GM23248 (cell line): ENCODE data around the gene GRIA1. TPM values are rescaled to one million over a fixed set of nuclear protein-coding genes. Genes with fewer than 3 reads are reported as not detected.

Source experiments
- DNase-seq: peaks from one replicate; pipeline ENCODE4 v3.0.0-alpha.2; 2015
- H2AFZ ChIP-seq: fragments of 200-600 bp; sonication (generic); 2 replicates; pipeline ENCODE4 v1.6.1; 2016; ENCODE audit warnings: antibody characterized with exemption
- H3F3A ChIP-seq: fragments of 200-600 bp; sonication (generic); 2 replicates; pipeline ENCODE4 v1.6.1; 2016; ENCODE audit warnings: mild to moderate bottlenecking, antibody characterized with exemption, mixed run types; ENCODE audit not compliant: insufficient read depth
- H3K27ac ChIP-seq: fragments of 200-600 bp; sonication (generic); 2 replicates; pipeline ENCODE4 v1.5.1; 2016; ENCODE audit warnings: mild to moderate bottlenecking
- H3K27me3 ChIP-seq: fragments of 200-600 bp; sonication (generic); replicated peaks from 2 replicates; pipeline ENCODE4 v1.6.1; 2016; ENCODE audit warnings: mild to moderate bottlenecking; ENCODE audit not compliant: insufficient read depth
- H3K36me3 ChIP-seq: fragments of 200-600 bp; sonication (generic); 2 replicates; pipeline ENCODE4 v1.6.1; 2016; ENCODE audit warnings: low read depth, mild to moderate bottlenecking
- H3K4me1 ChIP-seq: fragments of 200-600 bp; sonication (generic); 2 replicates; pipeline ENCODE4 v1.6.1; 2016; ENCODE audit warnings: mild to moderate bottlenecking; ENCODE audit not compliant: insufficient read depth
- H3K4me2 ChIP-seq: fragments of 200-600 bp; sonication (generic); one replicate; pipeline ENCODE4 v1.6.1; 2016; ENCODE audit warnings: mild to moderate bottlenecking; ENCODE audit not compliant: unreplicated experiment
- H3K4me3 ChIP-seq: fragments of 200-600 bp; sonication (generic); 2 replicates; pipeline ENCODE4 v1.5.1; 2016; ENCODE audit warnings: mild to moderate bottlenecking
- H3K79me2 ChIP-seq: fragments of 200-600 bp; sonication (generic); 2 replicates; pipeline ENCODE4 v1.6.1; 2016; ENCODE audit warnings: mild to moderate bottlenecking; ENCODE audit not compliant: insufficient read depth
- H3K9ac ChIP-seq: fragments of 200-600 bp; sonication (generic); 2 replicates; pipeline ENCODE4 v1.6.1; 2016; ENCODE audit warnings: mild to moderate bottlenecking
- H3K9me2 ChIP-seq: fragments of 200-600 bp; sonication (generic); 2 replicates; pipeline ENCODE4 v1.6.1; 2016; ENCODE audit warnings: mixed run types, mild to moderate bottlenecking, moderate library complexity; ENCODE audit not compliant: insufficient read depth
- H3K9me3 ChIP-seq: fragments of 200-600 bp; sonication (generic); one replicate; pipeline ENCODE4 v1.6.1; 2017; ENCODE audit warnings: low read depth
- H4K20me1 ChIP-seq: fragments of 200-600 bp; sonication (generic); 2 replicates; pipeline ENCODE4 v1.6.0; 2016; ENCODE audit not compliant: insufficient read depth
- EZH2 ChIP-seq: fragments of 200-600 bp; sonication (generic); IDR thresholded peaks from 2 replicates; pipeline ENCODE4 v1.6.1; 2018; ENCODE audit warnings: antibody characterized with exemption, mild to moderate bottlenecking; ENCODE audit not compliant: insufficient read depth, poor library complexity, severe bottlenecking
- EZH2phosphoT487 ChIP-seq: fragments of 200-600 bp; sonication (generic); IDR thresholded peaks from 2 replicates; pipeline ENCODE4 v1.6.1; 2018; ENCODE audit warnings: antibody characterized with exemption, moderate library complexity, mild to moderate bottlenecking, low read depth; ENCODE audit not compliant: insufficient read depth
- WGBS, 2 experiments: methylation state at CpG; one replicate each; pipeline ENCODE4 v1.1.6; 2015 to 2017; ENCODE audit warnings: low lambda C conversion rate in 2 of 2, low coverage in 1 of 2; ENCODE audit errors: missing lambda C conversion rate in 2 of 2; 5-methylcytosine and 5-hydroxymethylcytosine counted together
- in situ Hi-C: fragments of 300-500 bp; cut with MboI; formaldehyde crosslinking; loops from 2 replicates; pipeline ENCODE4 v1.15.0; 2020
- polyA plus RNA-seq: library from polyadenylated mRNA; unstranded; fragments of >200 nt; fragmentation: Nextera tagmentation; extraction: Ambion mirVana; gene quantifications from 2 replicates; pipeline ENCODE4 v1.2.1, GENCODE V29; 2016
- total RNA-seq: library from RNA; depleted of rRNA; stranded (reverse); fragments of >200 nt; shearing (Covaris generic); gene quantifications from 2 replicates; pipeline ENCODE4 v1.2.3, GENCODE V29; 2014

Gene GRIA1
- total and polyA plus RNA-seq, 2 experiments from 2014 or later = 0.04 to 0.11 TPM

DNA sequence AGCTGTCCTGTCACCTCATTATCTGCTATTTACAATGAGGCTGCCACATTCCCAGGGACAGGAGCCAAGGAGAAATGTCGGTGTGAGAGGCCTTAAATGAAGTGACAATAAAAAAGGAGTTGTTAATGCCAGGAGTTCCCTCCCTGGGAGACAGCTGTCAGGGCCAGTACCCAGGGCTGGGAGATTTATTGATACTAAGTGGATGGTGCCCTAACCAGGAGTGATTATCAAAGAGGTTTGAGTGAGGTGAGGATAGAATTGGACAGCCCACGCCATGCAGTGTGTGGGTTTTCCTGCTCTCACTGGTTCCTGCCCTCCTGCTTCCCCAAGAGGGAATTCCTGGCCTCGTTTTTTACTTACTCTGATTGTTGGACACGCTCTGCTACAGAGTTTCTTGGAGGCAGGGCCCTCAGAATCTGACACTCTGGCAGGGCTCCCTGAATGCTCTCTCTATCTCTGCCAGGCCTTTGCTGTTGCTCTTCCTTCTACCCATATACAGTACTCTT lies 150.8 kb downstream of the GRIA1 start:
- DNase-seq = no peak
- H3K9ac ChIP-seq = no peak overlapping the region
- no peaks in the 10 kb centered on the region for H3K4me1 ChIP-seq
- no peak overlapping the region for H3K4me2 ChIP-seq
- no peak overlapping the region for H3K4me3 ChIP-seq
- H3K36me3 ChIP-seq = no peaks in the 10 kb centered on the region
- 41 to 52% methylated on average over 4 of the region's 4 CpGs for WGBS, 2 experiments
- no peaks in the 10 kb centered on the region for H3K9me2 ChIP-seq
- H3K79me2 ChIP-seq = no peaks in the 10 kb centered on the region
- no peaks in the 10 kb centered on the region for H3K9me3 ChIP-seq
- no peak overlapping the region for H3K27ac ChIP-seq
- no peak overlapping the region for H2AFZ ChIP-seq
- TF ChIP-seq EZH2 = no peak
- TF ChIP-seq EZH2phosphoT487 = no peak
- H3F3A ChIP-seq = no peaks in the 10 kb centered on the region
- H4K20me1 ChIP-seq = no peaks in the 10 kb centered on the region
- no peaks in the 10 kb centered on the region for H3K27me3 ChIP-seq
- in situ Hi-C loops = no loop called here

DNA sequence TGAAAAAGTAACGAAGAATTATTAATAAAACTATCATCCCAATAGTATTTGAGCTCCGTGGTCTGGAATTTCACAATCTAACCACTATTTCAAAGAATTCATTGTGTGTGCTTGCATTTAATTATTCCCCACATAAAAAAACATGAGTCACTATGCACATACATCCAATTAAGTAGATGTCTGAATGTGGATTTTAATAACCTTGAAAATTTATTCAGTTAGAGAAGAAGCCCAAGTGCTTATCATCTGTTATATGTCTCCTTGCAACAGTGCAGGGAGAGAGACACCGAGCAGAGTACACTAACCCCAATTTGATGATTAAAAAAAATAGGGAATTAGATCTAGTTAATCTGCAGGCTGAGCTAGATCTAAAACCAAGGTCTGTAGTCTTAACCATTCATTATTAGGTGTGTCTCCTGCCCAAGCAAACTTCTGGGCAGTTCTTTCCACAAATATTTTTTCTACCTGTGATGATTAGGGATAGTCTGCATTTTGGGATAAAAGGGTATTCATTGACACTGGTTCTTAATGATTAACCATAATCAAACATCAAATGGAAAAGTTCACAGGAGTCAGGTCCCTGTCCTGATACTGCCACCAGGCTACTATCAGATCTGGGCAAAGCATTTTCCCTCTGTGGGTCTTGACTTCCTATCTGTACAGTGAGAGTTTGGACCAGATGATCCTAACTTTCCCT lies 164.2 kb downstream of the GRIA1 start:
- peak; percentile 48 for DNase-seq
- Histone ChIP-seq H3K36me3 (no peaks in the 10 kb centered on the region), H3K4me3 (no peak overlapping the region), H4K20me1 (no peaks in the 10 kb centered on the region), H3K9me3 (no peaks in the 10 kb centered on the region), H3K27ac (no peak overlapping the region), H3F3A (peaks cover 32% of the 10 kb centered on the region), H3K9ac (no peak overlapping the region), H3K79me2 (no peaks in the 10 kb centered on the region), H3K4me1 (peaks cover 34% of the 10 kb centered on the region), H3K4me2 (no peak overlapping the region), H3K27me3 (no peaks in the 10 kb centered on the region), H3K9me2 (no peaks in the 10 kb centered on the region), H2AFZ (no peak overlapping the region)
- in situ Hi-C loops = no loop called here
- 21 to 22% methylated on average over 3 of the region's 3 CpGs for WGBS, 2 experiments
- TF ChIP-seq EZH2 (no peak), EZH2phosphoT487 (no peak)

DNA sequence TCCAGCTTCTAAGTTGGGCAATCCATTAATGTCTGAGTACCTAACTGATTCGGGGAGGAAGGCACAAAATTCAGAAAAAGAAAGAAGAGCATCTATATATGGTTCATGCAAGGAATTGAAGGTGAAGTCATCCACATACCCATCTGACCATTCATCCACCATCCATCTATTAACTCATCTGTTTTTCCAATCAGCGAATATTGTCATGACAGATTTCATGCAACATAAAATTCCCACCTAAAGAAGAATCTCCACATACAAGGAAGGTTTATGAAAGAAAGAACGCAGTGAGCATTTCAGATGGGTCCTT lies 164.7 kb downstream of the GRIA1 start:
- H2AFZ ChIP-seq = no peak overlapping the region
- TF ChIP-seq EZH2 (no peak), EZH2phosphoT487 (no peak)
- 69 to 74% methylated on average over 3 of the region's 3 CpGs for WGBS, 2 experiments
- no peaks in the 10 kb centered on the region for H3K9me3 ChIP-seq
- H3K9me2 ChIP-seq = no peaks in the 10 kb centered on the region
- H3K4me3 ChIP-seq = no peak overlapping the region
- no peaks in the 10 kb centered on the region for H4K20me1 ChIP-seq
- peaks cover 35% of the 10 kb centered on the region for H3K4me1 ChIP-seq
- H3K79me2 ChIP-seq = no peaks in the 10 kb centered on the region
- no peaks in the 10 kb centered on the region for H3K36me3 ChIP-seq
- H3K27me3 ChIP-seq = no peaks in the 10 kb centered on the region
- H3K27ac ChIP-seq = no peak overlapping the region
- no peak overlapping the region for H3K4me2 ChIP-seq
- no peak overlapping the region for H3K9ac ChIP-seq
- in situ Hi-C loops = no loop called here
- peak; percentile 33 for DNase-seq
- peaks cover 36% of the 10 kb centered on the region for H3F3A ChIP-seq

DNA sequence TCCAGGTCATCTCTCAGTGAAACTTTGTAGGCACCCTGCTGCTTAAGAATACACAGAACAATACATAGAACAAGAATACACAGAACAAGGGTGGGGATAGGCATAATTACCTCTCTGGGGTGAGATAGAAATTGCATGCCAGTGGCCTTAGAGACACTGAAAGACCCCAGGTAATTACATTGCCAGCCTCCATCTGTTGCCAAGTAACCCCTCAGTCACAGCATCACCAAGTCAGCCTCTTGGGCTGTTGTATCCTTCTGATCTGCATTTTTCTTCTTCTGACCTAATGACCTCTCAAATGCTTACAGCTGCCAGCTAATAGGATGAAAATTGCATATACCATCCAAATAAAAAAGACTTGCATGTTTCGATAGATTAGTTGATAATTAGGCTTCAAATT lies 167.7 kb downstream of the GRIA1 start:
- H3K27me3 ChIP-seq = no peaks in the 10 kb centered on the region
- H3K79me2 ChIP-seq = no peaks in the 10 kb centered on the region
- H3K4me2 ChIP-seq = peak overlapping the region; percentile 47
- DNase-seq = no peak
- no peak overlapping the region for H3K4me3 ChIP-seq
- no peaks in the 10 kb centered on the region for H3K36me3 ChIP-seq
- H3F3A ChIP-seq = peaks cover 36% of the 10 kb centered on the region
- no peak overlapping the region for H3K9ac ChIP-seq
- TF ChIP-seq EZH2 (no peak), EZH2phosphoT487 (no peak)
- WGBS, 2 experiments = 39 to 43% methylated on average over 1 of the region's 1 CpG
- in situ Hi-C loops = no loop called here
- H4K20me1 ChIP-seq = no peaks in the 10 kb centered on the region
- H3K27ac ChIP-seq = no peak overlapping the region
- no peak overlapping the region for H2AFZ ChIP-seq
- H3K4me1 ChIP-seq = peaks cover 35% of the 10 kb centered on the region
- no peaks in the 10 kb centered on the region for H3K9me2 ChIP-seq
- no peaks in the 10 kb centered on the region for H3K9me3 ChIP-seq
